Activated gamma-delta T cell treated with anti-CD3 and anti-CD28 coated beads, Interleukin-2, amount 50 U/mL, for 16 hours (primary cell): ENCODE data around the gene USP37.
"Not testable (repeated sequence)": the region's sequence is repeated elsewhere in the genome, so short reads cannot be mapped to it uniquely, and the experiment has no call there.

Experiments used
- DNase-seq: peaks from one replicate; pipeline ENCODE4 v3.0.0-alpha.2; 2020; ENCODE audit warnings: low read depth

The USP37 gene

DNA sequence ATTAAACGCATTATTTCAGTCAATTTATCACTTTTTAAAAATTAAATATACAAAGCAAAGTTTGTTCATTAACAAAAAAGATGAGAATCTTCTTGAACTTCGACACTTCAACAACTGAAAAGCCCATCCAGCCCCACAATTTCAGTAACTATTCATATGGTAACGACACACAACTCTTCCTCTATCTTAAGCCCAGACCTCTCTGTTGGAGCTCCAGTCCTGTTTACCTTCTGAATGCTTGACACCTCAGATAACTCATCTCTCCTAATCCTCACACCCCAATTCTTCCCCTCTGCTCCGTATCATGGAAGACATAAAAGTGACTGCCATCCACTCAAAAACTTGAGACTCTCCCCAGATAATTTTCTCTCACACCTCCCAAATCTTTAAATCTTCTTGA is 12.6 kb downstream of the USP37 start:
- DNase-seq: no peak

DNA sequence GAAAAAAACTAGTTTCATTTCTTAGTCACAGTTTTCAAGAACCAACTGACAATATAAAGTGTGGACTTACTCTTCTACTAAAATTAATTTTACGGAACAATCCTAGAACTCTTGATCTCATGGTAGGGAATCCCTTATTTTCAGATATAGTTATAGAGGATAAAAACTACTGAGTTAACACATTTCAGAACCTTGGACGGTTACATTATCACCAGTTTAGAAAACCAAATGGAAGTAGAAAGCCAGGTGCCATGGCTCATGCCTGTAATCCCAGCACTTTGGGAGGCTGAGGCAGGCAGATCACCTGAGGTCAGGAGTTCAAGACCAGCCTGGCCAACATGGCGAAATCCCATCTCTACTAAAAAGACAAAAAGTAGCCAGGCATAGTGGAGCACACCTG is 13.9 kb downstream of the USP37 start:
- not testable (repeated sequence) for DNase-seq

- DNase-seq: no peak
These were observed 20.2 kb downstream of the USP37 start for GRCh38 chr2:218547978-218548377.

- DNase-seq: no peak
These were observed 20.6 kb downstream of the USP37 start for GRCh38 chr2:218547511-218547910.

GRCh38 chr2:218546012-218546411 is 22.1 kb downstream of the USP37 start:
- DNase-seq: no peak

DNA sequence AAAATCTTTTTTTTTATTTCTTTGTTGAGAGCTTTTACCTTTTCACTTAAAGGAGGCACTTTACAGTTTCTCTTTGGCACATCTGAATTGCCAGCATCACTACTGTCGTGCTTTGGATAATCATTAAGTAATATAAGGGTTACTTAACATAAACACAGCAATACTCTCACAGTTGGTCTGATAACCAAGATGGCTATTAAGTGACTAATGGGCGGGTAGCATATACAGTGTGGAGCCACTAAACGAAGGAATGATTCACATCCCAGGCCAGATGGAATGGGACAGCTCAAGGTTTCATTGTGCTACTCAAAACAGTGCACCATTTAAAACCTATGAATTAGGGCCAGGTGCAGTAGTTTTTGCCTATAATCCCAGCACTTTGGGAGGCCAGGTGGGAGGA is 28.1 kb downstream of the USP37 start:
- DNase-seq: no peak

GRCh38 chr2:218536804-218537494 is 31.2 kb downstream of the USP37 start:
- DNase-seq: no peak

GRCh38 chr2:218529990-218530389 is 38.2 kb downstream of the USP37 start:
- no peak for DNase-seq

DNA sequence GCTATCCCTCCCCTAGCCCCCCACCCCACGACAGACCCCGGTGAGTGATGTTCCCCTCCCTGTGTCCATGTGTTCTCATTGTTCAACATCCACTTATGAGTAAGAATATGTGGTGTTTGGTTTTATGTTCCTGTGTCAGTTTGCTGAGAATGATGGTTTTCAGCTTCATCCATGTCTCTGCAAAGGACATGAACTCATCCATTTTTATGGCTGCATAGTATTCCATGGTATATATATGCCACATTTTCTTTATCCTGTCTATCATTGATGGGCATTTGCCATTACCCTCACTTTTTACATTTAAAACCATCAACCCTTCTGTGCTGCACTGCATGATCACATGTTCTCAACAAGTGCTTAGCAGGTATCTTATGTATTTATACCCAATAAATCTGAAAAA is 39.7 kb downstream of the USP37 start:
- not testable (repeated sequence) for DNase-seq

GRCh38 chr2:218523651-218524050 is 44.5 kb downstream of the USP37 start:
- DNase-seq: no peak

- no peak for DNase-seq
These were observed 49.3 kb downstream of the USP37 start for GRCh38 chr2:218518876-218519275.

DNA sequence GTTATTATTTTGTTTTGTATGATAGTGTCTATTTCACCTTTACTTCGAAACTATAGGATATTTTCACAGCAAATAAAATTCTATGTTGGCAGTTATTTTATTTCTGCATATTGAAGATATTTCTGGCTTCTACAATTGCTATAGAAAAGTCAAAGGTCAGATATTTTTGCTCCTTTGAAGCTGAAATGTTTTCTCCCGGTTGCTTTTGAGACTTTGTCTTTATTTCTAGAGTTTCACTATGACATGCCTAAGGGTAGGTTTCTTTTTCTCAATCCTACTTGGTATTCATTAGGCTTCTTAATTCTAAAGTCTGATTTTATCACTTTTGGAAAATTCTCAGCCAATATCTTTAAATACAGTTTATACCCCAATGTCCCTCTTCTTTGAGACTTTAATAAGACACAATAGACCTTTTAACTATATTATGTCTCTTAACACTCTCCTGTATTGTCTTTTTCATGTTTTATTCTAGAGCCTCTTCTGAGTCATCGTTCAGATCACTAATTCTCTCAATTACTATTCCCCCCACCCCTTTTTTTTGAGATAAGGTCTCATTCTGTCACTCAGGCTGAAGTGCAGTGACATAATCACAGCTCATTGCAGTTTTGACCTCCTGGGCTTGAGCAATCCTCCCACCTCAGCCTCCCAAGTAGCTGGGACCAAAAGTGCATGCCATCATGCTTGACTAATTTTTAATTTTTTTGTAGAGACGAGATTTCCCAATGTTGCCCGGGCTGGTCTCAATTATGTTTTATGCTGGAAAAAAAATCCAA is 50.5 kb downstream of the USP37 start:
- no peak for DNase-seq

- no peak for DNase-seq
These were observed 51.5 kb downstream of the USP37 start for GRCh38 chr2:218516614-218517013.

- DNase-seq: no peak
These were observed 54.5 kb downstream of the USP37 start for GRCh38 chr2:218513676-218514075.

GRCh38 chr2:218508299-218508698 is 59.9 kb downstream of the USP37 start:
- DNase-seq: no peak

DNA sequence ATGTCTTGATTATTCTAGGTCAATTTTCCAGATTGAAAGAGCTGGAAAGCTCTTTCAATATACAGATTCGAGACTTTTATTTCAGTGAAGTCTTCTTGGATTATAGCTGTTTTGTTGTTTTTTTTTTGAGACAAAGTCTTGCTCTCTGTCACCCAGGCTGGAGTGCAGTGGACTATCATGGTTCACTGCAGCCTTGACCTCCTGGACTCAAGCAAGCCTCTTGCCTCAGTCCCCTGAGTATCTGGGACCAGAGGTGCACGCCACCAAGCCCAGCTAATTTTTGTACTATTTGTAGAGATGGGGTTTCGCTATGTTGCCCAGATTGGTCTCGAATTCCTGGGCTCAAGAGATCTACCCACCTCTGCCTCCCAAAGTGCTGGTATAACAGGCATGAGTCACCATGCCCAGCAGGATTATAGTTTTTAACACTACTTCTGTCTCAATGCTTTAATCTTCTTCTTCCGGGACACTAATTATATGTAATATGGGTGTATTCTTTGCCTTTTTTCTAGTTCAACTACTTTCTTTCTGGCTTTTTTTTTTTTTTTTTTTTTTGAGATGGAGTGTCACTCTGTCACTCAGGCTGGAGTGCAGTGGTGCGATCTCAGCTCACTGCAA is 62.3 kb downstream of the USP37 start:
- no peak for DNase-seq

GRCh38 chr2:218501665-218502064 is 66.5 kb downstream of the USP37 start:
- no peak for DNase-seq

DNA sequence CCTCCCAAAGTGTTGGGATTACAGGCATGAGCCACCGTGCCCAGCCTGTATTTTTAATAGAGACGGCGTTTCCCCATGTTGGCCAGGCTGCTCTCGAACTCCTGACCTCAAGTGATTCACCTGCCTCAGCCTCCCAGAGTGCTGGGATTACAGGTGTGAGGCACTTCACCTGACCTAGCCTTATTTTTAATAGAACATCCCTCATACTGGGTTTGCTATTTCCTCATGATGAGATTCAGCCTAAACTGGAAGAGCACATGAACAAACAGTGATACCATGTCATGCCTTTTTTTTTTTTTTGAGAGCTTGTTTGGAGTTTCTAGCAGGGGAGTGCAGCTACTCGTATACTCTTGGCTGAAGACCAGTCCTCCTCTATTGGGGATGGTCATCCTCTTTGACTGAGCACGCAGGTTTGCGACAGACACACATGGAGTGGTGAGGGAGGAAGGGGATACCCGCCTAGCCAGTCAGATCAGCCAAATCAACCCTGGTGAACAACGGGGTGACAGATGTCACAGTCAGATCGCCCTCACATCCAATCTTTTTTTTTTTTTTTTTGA is 67.6 kb downstream of the USP37 start:
- no peak for DNase-seq

DNA sequence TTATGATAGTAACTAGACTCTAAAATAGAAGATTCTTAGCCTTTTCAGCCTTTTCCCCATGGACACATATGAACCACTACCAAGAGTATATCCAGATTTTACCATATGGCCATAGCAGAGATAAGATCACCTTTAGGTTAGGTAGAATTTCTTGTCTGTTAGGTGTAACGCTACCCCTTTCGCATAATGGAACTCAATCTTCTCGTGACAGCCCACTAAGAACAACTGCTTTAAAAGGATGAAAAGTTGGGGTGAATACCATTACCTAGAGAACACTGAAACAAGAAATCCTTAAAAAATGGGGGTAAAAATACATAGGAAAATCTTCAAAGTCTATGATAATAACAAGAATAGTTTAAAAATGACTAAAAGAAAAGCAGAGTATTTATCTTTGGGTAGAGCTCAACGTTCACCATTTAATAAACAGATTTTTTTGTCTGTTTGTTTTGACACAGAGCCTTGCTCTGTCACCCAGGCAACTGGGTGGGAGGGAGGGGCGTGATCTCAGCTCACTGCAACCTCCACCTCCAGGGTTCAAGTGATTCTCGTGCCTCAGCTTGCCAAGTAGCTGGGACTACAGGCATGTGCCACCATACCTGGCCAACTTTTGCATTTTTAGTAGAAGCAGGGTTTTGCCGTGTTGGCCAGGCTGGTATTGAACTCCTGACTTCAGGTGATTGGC is 82.0 kb downstream of the USP37 start:
- DNase-seq: no peak

DNA sequence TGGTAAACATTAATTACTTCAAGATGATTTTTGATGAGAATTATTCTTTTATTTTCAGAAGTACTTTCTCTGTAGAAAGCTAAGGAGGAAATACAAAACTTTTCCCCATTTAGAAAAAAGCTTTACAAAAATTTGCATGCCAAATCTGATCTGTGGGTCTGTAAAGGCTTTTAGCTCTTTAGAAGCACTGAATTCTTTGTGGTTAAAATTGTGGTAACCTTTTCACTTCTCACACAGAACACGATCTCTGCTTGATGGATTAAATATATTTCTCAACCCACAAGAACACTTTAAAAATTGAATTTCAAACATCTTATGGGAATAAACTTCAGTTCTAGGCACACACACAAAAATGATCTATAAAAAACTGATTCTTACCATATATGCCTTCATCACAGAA is 85.5 kb downstream of the USP37 start:
- no peak for DNase-seq

DNA sequence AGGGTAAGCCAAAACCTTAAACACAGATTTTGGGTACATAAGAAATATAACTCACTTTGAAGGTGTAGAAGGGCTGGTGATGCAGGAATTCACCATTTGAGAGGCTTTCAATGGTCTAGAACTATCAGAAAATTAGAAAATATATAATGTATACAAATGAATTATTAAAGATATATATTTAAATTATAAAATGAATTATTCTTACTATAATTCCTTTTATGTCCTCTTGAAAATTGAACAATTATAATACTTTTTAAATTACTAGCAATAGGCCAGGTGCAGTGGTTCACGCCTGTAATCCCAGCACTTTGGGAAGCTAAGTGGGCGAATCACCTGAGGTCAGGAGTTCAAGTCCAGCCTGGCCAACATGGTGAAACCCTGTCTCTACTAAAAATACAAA is 88.6 kb downstream of the USP37 start:
- DNase-seq: no peak

DNA sequence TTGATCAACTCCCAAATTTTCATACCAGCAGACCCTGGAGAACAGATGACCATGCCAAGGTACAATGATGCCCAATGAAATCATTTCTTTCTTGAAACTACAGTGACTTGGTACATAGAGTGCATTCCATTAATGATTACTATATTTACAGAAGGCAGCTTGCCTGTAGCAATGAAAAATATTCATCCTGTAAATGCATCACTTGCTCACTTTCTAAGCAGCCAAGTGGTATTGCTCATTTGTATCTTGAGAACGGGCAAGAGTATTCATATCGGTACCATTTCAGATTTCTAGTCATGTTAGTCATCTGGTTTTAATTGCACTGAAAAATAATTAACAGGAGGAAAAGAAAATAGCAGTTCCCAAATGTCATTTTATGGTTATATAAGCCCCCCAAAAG is 89.6 kb downstream of the USP37 start:
- DNase-seq: no peak
